Measurements from ENCODE around the gene GNB1L. TPM values are rescaled to one million over a fixed set of nuclear protein-coding genes. Genes with fewer than 3 reads are reported as not detected.

The GNB1L gene
- polyA plus RNA-seq, 1 donor from 2014 or later, result 16.5 TPM

DNA sequence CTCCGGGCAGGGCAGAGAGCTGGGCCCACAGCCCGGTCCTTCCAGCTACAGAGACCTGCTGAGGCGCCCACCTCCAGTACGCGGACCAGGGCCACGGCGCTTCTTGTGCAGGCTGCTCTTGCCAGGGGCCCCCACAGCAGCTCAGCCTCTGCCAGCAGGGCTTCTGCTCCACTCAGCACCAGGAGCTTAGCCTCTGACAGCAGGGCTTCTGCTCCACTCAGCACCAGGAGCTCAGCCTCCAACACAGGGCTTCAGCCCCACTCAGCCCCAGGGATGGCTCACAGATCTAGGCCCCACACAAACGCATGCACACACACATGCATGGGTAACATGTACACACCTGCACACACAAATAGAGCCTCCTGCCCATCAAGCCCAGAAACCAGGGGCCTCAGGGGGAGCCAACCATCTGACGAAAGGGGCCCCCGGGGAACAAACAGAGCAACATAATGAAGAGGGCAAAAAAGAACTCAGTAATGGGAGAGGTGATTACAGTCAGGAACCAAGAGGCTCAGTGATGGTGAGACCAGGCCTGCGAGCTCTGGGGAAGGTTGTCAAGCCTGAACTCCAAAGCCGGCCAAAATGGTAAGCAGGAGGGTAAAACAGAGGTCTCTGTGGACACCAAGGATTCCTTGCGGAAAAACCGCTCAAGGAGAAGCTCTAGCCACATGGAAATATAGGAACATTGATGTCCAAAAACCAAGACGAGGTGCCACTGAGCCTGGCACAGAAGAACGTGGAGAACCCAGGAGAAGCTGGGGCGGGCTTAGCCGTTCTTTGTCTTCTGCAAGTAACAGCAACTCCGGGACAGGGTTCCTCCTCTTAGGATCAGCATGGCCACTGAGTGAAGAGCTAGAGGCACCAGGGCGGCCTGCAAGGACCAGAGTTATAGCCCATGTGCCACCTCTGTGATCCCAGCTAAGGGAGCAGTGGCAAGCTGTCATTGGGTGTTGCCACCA, 46.5 kb downstream of the GNB1L start:
- TF ChIP-seq EZH2 (IDR thresholded peaks at IDR 0.05; ENCODE audit: borderline replicate concordance, insufficient read depth, low read length, poor library complexity, severe bottlenecking), result no peak
- no peak for TF ChIP-seq RAD21 (conservative IDR thresholded peaks at IDR 0.05)
- TF ChIP-seq, protein P1, sequence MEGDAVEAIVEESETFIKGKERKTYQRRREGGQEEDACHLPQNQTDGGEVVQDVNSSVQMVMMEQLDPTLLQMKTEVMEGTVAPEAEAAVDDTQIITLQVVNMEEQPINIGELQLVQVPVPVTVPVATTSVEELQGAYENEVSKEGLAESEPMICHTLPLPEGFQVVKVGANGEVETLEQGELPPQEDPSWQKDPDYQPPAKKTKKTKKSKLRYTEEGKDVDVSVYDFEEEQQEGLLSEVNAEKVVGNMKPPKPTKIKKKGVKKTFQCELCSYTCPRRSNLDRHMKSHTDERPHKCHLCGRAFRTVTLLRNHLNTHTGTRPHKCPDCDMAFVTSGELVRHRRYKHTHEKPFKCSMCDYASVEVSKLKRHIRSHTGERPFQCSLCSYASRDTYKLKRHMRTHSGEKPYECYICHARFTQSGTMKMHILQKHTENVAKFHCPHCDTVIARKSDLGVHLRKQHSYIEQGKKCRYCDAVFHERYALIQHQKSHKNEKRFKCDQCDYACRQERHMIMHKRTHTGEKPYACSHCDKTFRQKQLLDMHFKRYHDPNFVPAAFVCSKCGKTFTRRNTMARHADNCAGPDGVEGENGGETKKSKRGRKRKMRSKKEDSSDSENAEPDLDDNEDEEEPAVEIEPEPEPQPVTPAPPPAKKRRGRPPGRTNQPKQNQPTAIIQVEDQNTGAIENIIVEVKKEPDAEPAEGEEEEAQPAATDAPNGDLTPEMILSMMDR (IDR thresholded peaks at IDR 0.05; ENCODE audit: poor library complexity, severe bottlenecking), result no peak
- TF ChIP-seq, protein P2, sequence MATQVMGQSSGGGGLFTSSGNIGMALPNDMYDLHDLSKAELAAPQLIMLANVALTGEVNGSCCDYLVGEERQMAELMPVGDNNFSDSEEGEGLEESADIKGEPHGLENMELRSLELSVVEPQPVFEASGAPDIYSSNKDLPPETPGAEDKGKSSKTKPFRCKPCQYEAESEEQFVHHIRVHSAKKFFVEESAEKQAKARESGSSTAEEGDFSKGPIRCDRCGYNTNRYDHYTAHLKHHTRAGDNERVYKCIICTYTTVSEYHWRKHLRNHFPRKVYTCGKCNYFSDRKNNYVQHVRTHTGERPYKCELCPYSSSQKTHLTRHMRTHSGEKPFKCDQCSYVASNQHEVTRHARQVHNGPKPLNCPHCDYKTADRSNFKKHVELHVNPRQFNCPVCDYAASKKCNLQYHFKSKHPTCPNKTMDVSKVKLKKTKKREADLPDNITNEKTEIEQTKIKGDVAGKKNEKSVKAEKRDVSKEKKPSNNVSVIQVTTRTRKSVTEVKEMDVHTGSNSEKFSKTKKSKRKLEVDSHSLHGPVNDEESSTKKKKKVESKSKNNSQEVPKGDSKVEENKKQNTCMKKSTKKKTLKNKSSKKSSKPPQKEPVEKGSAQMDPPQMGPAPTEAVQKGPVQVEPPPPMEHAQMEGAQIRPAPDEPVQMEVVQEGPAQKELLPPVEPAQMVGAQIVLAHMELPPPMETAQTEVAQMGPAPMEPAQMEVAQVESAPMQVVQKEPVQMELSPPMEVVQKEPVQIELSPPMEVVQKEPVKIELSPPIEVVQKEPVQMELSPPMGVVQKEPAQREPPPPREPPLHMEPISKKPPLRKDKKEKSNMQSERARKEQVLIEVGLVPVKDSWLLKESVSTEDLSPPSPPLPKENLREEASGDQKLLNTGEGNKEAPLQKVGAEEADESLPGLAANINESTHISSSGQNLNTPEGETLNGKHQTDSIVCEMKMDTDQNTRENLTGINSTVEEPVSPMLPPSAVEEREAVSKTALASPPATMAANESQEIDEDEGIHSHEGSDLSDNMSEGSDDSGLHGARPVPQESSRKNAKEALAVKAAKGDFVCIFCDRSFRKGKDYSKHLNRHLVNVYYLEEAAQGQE (IDR thresholded peaks at IDR 0.05; ENCODE audit: borderline replicate concordance), result no peak
- no peak for TF ChIP-seq TAF1 (IDR thresholded peaks at IDR 0.05; ENCODE audit: low read depth)
- TF ChIP-seq POLR2AphosphoS5 (IDR thresholded peaks at IDR 0.05), result no peak
- TF ChIP-seq EP300 (conservative IDR thresholded peaks at IDR 0.05; ENCODE audit: poor library complexity, severe bottlenecking), result no peak
- no peak for TF ChIP-seq SMC3 (conservative IDR thresholded peaks at IDR 0.05; ENCODE audit: poor library complexity)
- no peak for TF ChIP-seq MXI1 (conservative IDR thresholded peaks at IDR 0.05; ENCODE audit: poor library complexity, severe bottlenecking)
- no peaks in the 10 kb centered on the region for H3K36me3 ChIP-seq (ENCODE audit: insufficient read depth, low read length)
- no peak overlapping the region for H3K4me3 ChIP-seq (ENCODE audit: low read length)
- H3K27ac ChIP-seq (ENCODE audit: low read length), result no peak overlapping the region
- H3K79me2 ChIP-seq (replicated peaks; ENCODE audit: insufficient read depth, low read length), result no peaks in the 10 kb centered on the region
- H3K27me3 ChIP-seq (ENCODE audit: insufficient read depth, low read depth, low read length), result no peaks in the 10 kb centered on the region
- H3K9me3 ChIP-seq (ENCODE audit: low read length), result no peaks in the 10 kb centered on the region
- no peaks in the 10 kb centered on the region for H3F3A ChIP-seq (ENCODE audit: insufficient read depth, low read length, poor library complexity, severe bottlenecking)
- H4K20me1 ChIP-seq (ENCODE audit: insufficient read depth), result no peaks in the 10 kb centered on the region
- no peaks in the 10 kb centered on the region for H3K9me2 ChIP-seq (ENCODE audit: insufficient read depth, low read length)
- no peak overlapping the region for H3K9ac ChIP-seq (ENCODE audit: low read length)
- H2AFZ ChIP-seq (ENCODE audit: low read depth, low read length), result no peak overlapping the region
- H3K4me2 ChIP-seq (ENCODE audit: low read length), result no peak overlapping the region

- H3K9ac ChIP-seq (ENCODE audit: low read length), result no peak overlapping the region
- TF ChIP-seq EZH2 (IDR thresholded peaks at IDR 0.05; ENCODE audit: borderline replicate concordance, insufficient read depth, low read length, poor library complexity, severe bottlenecking) (no peak), POLR2AphosphoS5 (IDR thresholded peaks at IDR 0.05) (no peak), SMC3 (conservative IDR thresholded peaks at IDR 0.05; ENCODE audit: poor library complexity) (no peak), RAD21 (conservative IDR thresholded peaks at IDR 0.05) (no peak), EP300 (conservative IDR thresholded peaks at IDR 0.05; ENCODE audit: poor library complexity, severe bottlenecking) (no peak), MXI1 (conservative IDR thresholded peaks at IDR 0.05; ENCODE audit: poor library complexity, severe bottlenecking) (no peak), TAF1 (IDR thresholded peaks at IDR 0.05; ENCODE audit: low read depth) (no peak)
- TF ChIP-seq, protein P1 (IDR thresholded peaks at IDR 0.05; ENCODE audit: poor library complexity, severe bottlenecking), result no peak
- TF ChIP-seq, protein P2 (IDR thresholded peaks at IDR 0.05; ENCODE audit: borderline replicate concordance), result no peak
- H3F3A ChIP-seq (ENCODE audit: insufficient read depth, low read length, poor library complexity, severe bottlenecking), result no peaks in the 10 kb centered on the region
- no peak overlapping the region for H3K4me3 ChIP-seq (ENCODE audit: low read length)
- H3K79me2 ChIP-seq (replicated peaks; ENCODE audit: insufficient read depth, low read length), result no peaks in the 10 kb centered on the region
- H3K9me3 ChIP-seq (ENCODE audit: low read length), result no peaks in the 10 kb centered on the region
- no peak overlapping the region for H3K27ac ChIP-seq (ENCODE audit: low read length)
- no peaks in the 10 kb centered on the region for H3K27me3 ChIP-seq (ENCODE audit: insufficient read depth, low read depth, low read length)
- no peaks in the 10 kb centered on the region for H3K9me2 ChIP-seq (ENCODE audit: insufficient read depth, low read length)
- no peak overlapping the region for H3K4me2 ChIP-seq (ENCODE audit: low read length)
- H2AFZ ChIP-seq (ENCODE audit: low read depth, low read length), result no peak overlapping the region
- no peaks in the 10 kb centered on the region for H4K20me1 ChIP-seq (ENCODE audit: insufficient read depth)
- no peaks in the 10 kb centered on the region for H3K36me3 ChIP-seq (ENCODE audit: insufficient read depth, low read length)
These were observed 47.3 kb downstream of the GNB1L start for GRCh38 chr22:19807161-19807913.
